Stomach smooth muscle (tissue), 2 donors: Measurements from ENCODE around the gene IL17RE.
A peak's percentile ranks its signal among the peaks of the same experiment; 100 is the strongest.

Experiments used
- H3K27ac ChIP-seq: one replicate; pipeline ENCODE4 v1.7.0; 2013; ENCODE audit warnings: mild to moderate bottlenecking, low read length, inconsistent platforms
- H3K27me3 ChIP-seq, 2 donors: one replicate each; pipeline ENCODE4 v1.7.0; 2013; ENCODE audit warnings: low read length in 2 of 2; ENCODE audit not compliant: insufficient read depth in 2 of 2, control insufficient read depth in 1 of 2
- H3K36me3 ChIP-seq, 2 donors: one replicate each; pipeline ENCODE4 v1.7.0; 2013; ENCODE audit warnings: low read length in 2 of 2; ENCODE audit not compliant: control insufficient read depth in 2 of 2, insufficient read depth in 2 of 2
- H3K4me1 ChIP-seq: one replicate; pipeline ENCODE4 v1.7.0; 2013; ENCODE audit warnings: low read length; ENCODE audit not compliant: control insufficient read depth, insufficient read depth
- H3K4me3 ChIP-seq, 2 donors: one replicate each; pipeline ENCODE4 v1.7.0; 2013; ENCODE audit warnings: low read length in 2 of 2
- H3K9ac ChIP-seq, 2 donors: one replicate each; pipeline ENCODE4 v1.7.0; 2013; ENCODE audit warnings: low read length in 2 of 2, mild to moderate bottlenecking in 1 of 2
- H3K9me3 ChIP-seq, 2 donors: one replicate each; pipeline ENCODE4 v1.7.0; 2013; ENCODE audit warnings: low read length in 2 of 2; ENCODE audit not compliant: control insufficient read depth in 2 of 2
- donor health status: healthy.
- donor health status: Pancreatic carcinoma.

The IL17RE gene

GRCh38 chr3:9916734-9917680 is 14.4 kb downstream of the IL17RE start, which contains the start of gene IL17RC:
TSS of gene IL17RC (plus strand) at chr3:9917098. CDS start at chr3:9917316, 218 bp downstream.
- Histone ChIP-seq H3K27me3 (no peaks in the 10 kb centered on the region), H3K4me3 (peak within 1 kb of the TSS; percentile 74 to 84), H3K9me3 (no peaks in the 10 kb centered on the region), H3K4me1 (peaks cover 48% of the 10 kb centered on the region), H3K36me3 (peaks cover 0 to 6% of the 10 kb centered on the region in 2 donors), H3K9ac (peak within 1 kb of the TSS; percentile 83 to 84), H3K27ac (peak within 1 kb of the TSS; percentile 91)

DNA sequence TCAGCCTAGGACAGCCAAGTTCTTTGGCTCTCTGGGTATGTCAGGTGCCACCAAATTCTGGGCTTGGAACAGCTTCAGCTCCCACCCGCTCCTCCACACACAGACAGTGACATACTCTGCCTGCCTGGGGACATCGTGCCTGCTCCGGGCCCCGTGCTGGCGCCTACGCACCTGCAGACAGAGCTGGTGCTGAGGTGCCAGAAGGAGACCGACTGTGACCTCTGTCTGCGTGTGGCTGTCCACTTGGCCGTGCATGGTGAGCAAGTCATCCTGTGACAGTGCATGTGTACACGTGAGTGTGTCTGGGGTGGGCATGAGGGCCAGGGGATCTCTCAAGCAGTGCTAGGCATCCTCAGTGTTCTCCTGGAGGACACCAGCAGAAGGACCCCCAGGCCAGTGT is 15.2 kb downstream of the IL17RE start:
- H3K9me3 ChIP-seq: no peaks in the 10 kb centered on the region
- peak overlapping the region; percentile 91 for H3K27ac ChIP-seq
- peaks cover 0 to 6% of the 10 kb centered on the region in 2 donors for H3K36me3 ChIP-seq
- H3K4me3 ChIP-seq: peak overlapping the region; percentile 22 to 84
- no peaks in the 10 kb centered on the region for H3K27me3 ChIP-seq
- peak overlapping the region; percentile 83 to 84 for H3K9ac ChIP-seq
- H3K4me1 ChIP-seq: peaks cover 48% of the 10 kb centered on the region

DNA sequence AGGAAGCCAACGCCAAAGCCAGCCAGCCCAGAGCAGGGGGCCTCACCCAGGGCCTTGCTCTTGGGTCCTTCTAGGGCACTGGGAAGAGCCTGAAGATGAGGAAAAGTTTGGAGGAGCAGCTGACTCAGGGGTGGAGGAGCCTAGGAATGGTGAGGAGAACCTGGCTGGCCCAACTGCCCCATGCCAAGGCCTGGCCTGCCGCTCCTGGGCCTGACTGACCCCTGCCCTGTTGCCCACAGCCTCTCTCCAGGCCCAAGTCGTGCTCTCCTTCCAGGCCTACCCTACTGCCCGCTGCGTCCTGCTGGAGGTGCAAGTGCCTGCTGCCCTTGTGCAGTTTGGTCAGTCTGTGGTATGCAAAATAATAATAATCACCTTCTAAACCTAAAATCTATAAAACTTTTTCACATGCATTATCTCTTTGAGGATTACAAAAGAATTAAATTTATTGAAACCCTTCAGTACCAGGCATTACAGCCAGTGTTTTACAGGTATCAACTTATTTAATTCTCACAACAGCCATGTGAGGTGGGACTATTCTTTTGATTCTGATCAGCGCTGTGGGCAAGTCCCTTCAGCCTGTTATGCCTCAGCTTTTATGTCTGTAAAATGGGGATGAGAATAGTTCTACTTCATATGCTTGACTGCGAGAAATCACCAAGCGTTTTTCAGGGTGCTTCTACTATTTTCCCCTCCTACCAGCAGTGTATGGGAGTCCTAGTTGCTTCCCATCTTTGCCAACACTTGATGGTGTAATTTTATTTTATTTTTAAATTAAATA is 15.8 kb downstream of the IL17RE start:
- Histone ChIP-seq H3K9ac (no peak overlapping the region), H3K27me3 (no peaks in the 10 kb centered on the region), H3K4me1 (peaks cover 46% of the 10 kb centered on the region), H3K36me3 (peaks cover under 1 to 6% of the 10 kb centered on the region in 2 donors), H3K9me3 (no peaks in the 10 kb centered on the region), H3K27ac (peak overlapping the region; percentile 91), H3K4me3 (peak overlapping the region in 1 of 2 donors; percentile 84)

DNA sequence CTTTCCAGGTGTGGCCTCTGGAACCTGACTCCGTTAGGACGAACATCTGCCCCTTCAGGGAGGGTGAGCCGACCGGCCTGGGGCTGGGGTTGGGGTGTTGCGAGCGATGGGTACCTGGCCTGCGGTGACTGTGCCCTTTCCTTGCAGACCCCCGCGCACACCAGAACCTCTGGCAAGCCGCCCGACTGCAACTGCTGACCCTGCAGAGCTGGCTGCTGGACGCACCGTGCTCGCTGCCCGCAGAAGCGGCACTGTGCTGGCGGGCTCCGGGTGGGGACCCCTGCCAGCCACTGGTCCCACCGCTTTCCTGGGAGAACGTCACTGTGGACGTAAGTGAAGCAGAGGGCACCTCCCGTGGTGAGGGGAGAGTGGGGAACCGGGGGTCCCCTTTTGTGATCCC is 25.5 kb downstream of the IL17RE start:
- Histone ChIP-seq H3K27me3 (no peaks in the 10 kb centered on the region), H3K4me1 (peaks cover 12% of the 10 kb centered on the region), H3K4me3 (no peak overlapping the region), H3K27ac (no peak overlapping the region), H3K9me3 (no peaks in the 10 kb centered on the region), H3K36me3 (peaks cover 28 to 29% of the 10 kb centered on the region in 2 donors), H3K9ac (no peak overlapping the region)

DNA sequence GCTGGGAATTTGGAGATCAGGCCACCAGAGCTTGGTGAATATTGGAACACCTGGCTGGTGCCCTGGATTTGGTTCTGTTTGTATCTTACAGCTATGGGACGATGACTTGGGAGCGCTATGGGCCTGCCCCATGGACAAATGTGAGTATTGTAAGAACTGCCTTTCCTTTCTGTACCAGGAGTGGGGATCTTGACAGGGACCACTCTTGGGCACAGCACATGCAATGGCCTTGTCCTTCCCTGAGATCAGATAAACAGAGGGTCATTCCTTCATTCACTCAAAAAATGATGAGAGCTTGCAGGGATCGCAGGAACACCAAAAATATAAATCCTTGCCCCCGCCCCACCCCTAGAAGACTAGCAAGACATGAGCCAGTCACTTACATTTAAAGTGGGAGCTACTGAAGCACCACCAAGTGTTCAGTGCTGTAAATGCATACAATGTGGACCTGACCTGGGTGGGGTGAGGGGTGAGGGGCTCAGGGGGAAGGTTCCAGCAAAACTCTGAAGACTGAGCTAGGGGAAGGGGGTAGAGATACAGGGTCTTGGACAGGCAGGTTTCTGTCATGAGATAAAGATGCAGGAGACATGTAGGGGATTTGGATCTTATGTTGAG is 28.3 kb downstream of the IL17RE start:
- Histone ChIP-seq H3K9ac (no peak overlapping the region), H3K27me3 (no peaks in the 10 kb centered on the region), H3K27ac (no peak overlapping the region), H3K4me1 (peaks cover 31% of the 10 kb centered on the region), H3K36me3 (peaks cover 17 to 28% of the 10 kb centered on the region in 2 donors), H3K4me3 (no peak overlapping the region), H3K9me3 (no peaks in the 10 kb centered on the region)

- H3K4me3 ChIP-seq: peak overlapping the region; percentile 88 to 91
- no peaks in the 10 kb centered on the region for H3K9me3 ChIP-seq
- H3K36me3 ChIP-seq: peaks cover 25 to 36% of the 10 kb centered on the region in 2 donors
- H3K27ac ChIP-seq: peak overlapping the region; percentile 98
- H3K27me3 ChIP-seq: no peaks in the 10 kb centered on the region
- H3K9ac ChIP-seq: peak overlapping the region; percentile 76 to 96
- peaks cover 31% of the 10 kb centered on the region for H3K4me1 ChIP-seq
Observed at GRCh38 chr3:9932535-9932842, 29.8 kb downstream of the IL17RE start.

GRCh38 chr3:9932843-9933560 is 30.4 kb downstream of the IL17RE start:
- peak overlapping the region; percentile 76 to 96 for H3K9ac ChIP-seq
- peaks cover 31% of the 10 kb centered on the region for H3K4me1 ChIP-seq
- no peaks in the 10 kb centered on the region for H3K27me3 ChIP-seq
- H3K4me3 ChIP-seq: peak overlapping the region; percentile 88 to 91
- no peaks in the 10 kb centered on the region for H3K9me3 ChIP-seq
- H3K36me3 ChIP-seq: peaks cover 30 to 40% of the 10 kb centered on the region in 2 donors
- peak overlapping the region; percentile 98 for H3K27ac ChIP-seq

GRCh38 chr3:9933561-9934234 is 31.1 kb downstream of the IL17RE start, which contains the start of gene CRELD1:
TSS of gene CRELD1 (plus strand) at chr3:9933834. CDS start at chr3:9934439, 605 bp downstream.
- Histone ChIP-seq H3K4me3 (peak within 1 kb of the TSS; percentile 88 to 91), H3K4me1 (peaks cover 31% of the 10 kb centered on the region), H3K27ac (peak within 1 kb of the TSS; percentile 98), H3K9ac (peak within 1 kb of the TSS; percentile 96 to 97), H3K9me3 (no peaks in the 10 kb centered on the region), H3K27me3 (no peaks in the 10 kb centered on the region), H3K36me3 (peaks cover 34 to 39% of the 10 kb centered on the region in 2 donors)

- H3K4me1 ChIP-seq: peaks cover 31% of the 10 kb centered on the region
- H3K36me3 ChIP-seq: peaks cover 34 to 38% of the 10 kb centered on the region in 2 donors
- H3K27me3 ChIP-seq: no peaks in the 10 kb centered on the region
- H3K27ac ChIP-seq: peak overlapping the region; percentile 98
- H3K4me3 ChIP-seq: peak overlapping the region; percentile 88 to 91
- no peaks in the 10 kb centered on the region for H3K9me3 ChIP-seq
- peak overlapping the region; percentile 96 to 97 for H3K9ac ChIP-seq
Observed at GRCh38 chr3:9934235-9934621, 31.6 kb downstream of the IL17RE start.
